ENCODE data around the gene AKAP8.
"Not testable (repeated sequence)": the region's sequence is repeated elsewhere in the genome, so short reads cannot be mapped to it uniquely, and the experiment has no call there.

The AKAP8 gene

GRCh38 chr19:15353908-15354307 is 25.7 kb downstream of the AKAP8 start:
- 70% methylated on average over 4 of the region's 4 CpGs for WGBS
- no peak for DNase-seq
- no peaks in the 10 kb centered on the region for H3K4me1 ChIP-seq (ENCODE audit: control insufficient read depth, insufficient read depth, low read depth, low read length)

GRCh38 chr19:15352535-15352934 is 27.1 kb downstream of the AKAP8 start:
- not testable (repeated sequence) for H3K18ac ChIP-seq (ENCODE audit: low read depth in 1 of 2, low read length in 2 of 2); H3K9me3 ChIP-seq (ENCODE audit: control insufficient read depth, low read length); H2BK5ac ChIP-seq (ENCODE audit: low read depth, low read length, poor library complexity, severe bottlenecking); H3K27me3 ChIP-seq (ENCODE audit: control insufficient read depth in 1 of 2, insufficient read depth in 1 of 2, low read length in 2 of 2); H3K4me2 ChIP-seq (ENCODE audit: low read length, poor library complexity, severe bottlenecking); H3K4me1 ChIP-seq (ENCODE audit: control insufficient read depth, insufficient read depth, low read depth, low read length); H2AK5ac ChIP-seq (ENCODE audit: low read length, severe bottlenecking); H3K27ac ChIP-seq (ENCODE audit: low read length, poor library complexity, severe bottlenecking); H3K4me3 ChIP-seq (ENCODE audit: insufficient read depth in 1 of 2, low read depth in 1 of 2, low read length in 2 of 2); DNase-seq; H2AFZ ChIP-seq (ENCODE audit: low read depth, low read length); H3K23ac ChIP-seq (ENCODE audit: low read length in 2 of 2); H2BK120ac ChIP-seq (ENCODE audit: low read depth, low read length); H4K91ac ChIP-seq (ENCODE audit: low read length); H4K8ac ChIP-seq (ENCODE audit: low read length); H3K4ac ChIP-seq (ENCODE audit: low read depth in 1 of 2, low read length in 2 of 2); H3K79me1 ChIP-seq (replicated peaks; ENCODE audit: low read length, poor library complexity, severe bottlenecking); H3K14ac ChIP-seq (ENCODE audit: low read length in 2 of 2); H2BK12ac ChIP-seq (ENCODE audit: low read length in 2 of 2); H2BK15ac ChIP-seq (ENCODE audit: low read depth, poor library complexity, severe bottlenecking); H3K9ac ChIP-seq (ENCODE audit: low read length)
- peaks cover 44 to 54% of the 10 kb centered on the region in 2 experiments for H3K36me3 ChIP-seq (ENCODE audit: control insufficient read depth in 1 of 2, insufficient read depth in 2 of 2, low read depth in 1 of 2, low read length in 2 of 2)
- 92% methylated on average over 8 of the region's 8 CpGs for WGBS

More at GRCh38 chr19:15353908-15354307, 25.7 kb downstream of the AKAP8 start:
- no peak overlapping the region for H3K27ac ChIP-seq (ENCODE audit: low read length, poor library complexity, severe bottlenecking)
- no peak overlapping the region for H3K4ac ChIP-seq (ENCODE audit: low read depth in 1 of 2, low read length in 2 of 2)
- H2BK5ac ChIP-seq (ENCODE audit: low read depth, low read length, poor library complexity, severe bottlenecking) = no peak overlapping the region
- peaks cover 57 to 64% of the 10 kb centered on the region in 2 experiments for H3K36me3 ChIP-seq (ENCODE audit: control insufficient read depth in 1 of 2, insufficient read depth in 2 of 2, low read depth in 1 of 2, low read length in 2 of 2)
- no peak overlapping the region for H2AK5ac ChIP-seq (ENCODE audit: low read length, severe bottlenecking)
- H4K8ac ChIP-seq (ENCODE audit: low read length) = no peak overlapping the region
- no peak overlapping the region for H2BK15ac ChIP-seq (ENCODE audit: low read depth, poor library complexity, severe bottlenecking)
- H2BK120ac ChIP-seq (ENCODE audit: low read depth, low read length) = no peak overlapping the region
- no peak overlapping the region for H4K91ac ChIP-seq (ENCODE audit: low read length)
- no peaks in the 10 kb centered on the region for H3K27me3 ChIP-seq (ENCODE audit: control insufficient read depth in 1 of 2, insufficient read depth in 1 of 2, low read length in 2 of 2)
- no peak overlapping the region for H3K4me3 ChIP-seq (ENCODE audit: insufficient read depth in 1 of 2, low read depth in 1 of 2, low read length in 2 of 2)
- no peaks in the 10 kb centered on the region for H3K9me3 ChIP-seq (ENCODE audit: control insufficient read depth, low read length)
- H3K18ac ChIP-seq (ENCODE audit: low read depth in 1 of 2, low read length in 2 of 2) = no peak overlapping the region
- H3K4me2 ChIP-seq (ENCODE audit: low read length, poor library complexity, severe bottlenecking) = no peak overlapping the region
- H2AFZ ChIP-seq (ENCODE audit: low read depth, low read length) = no peak overlapping the region
- no peak overlapping the region for H3K9ac ChIP-seq (ENCODE audit: low read length)
- H2BK12ac ChIP-seq (ENCODE audit: low read length in 2 of 2) = peak overlapping the region in 1 of 2 experiments; percentile 72
- no peak overlapping the region for H3K14ac ChIP-seq (ENCODE audit: low read length in 2 of 2)
- H3K23ac ChIP-seq (ENCODE audit: low read length in 2 of 2) = no peak overlapping the region
- H3K79me1 ChIP-seq (replicated peaks; ENCODE audit: low read length, poor library complexity, severe bottlenecking) = peaks cover 8% of the 10 kb centered on the region

GRCh38 chr19:15341328-15341727 is 38.3 kb downstream of the AKAP8 start:
- peaks cover 6 to 25% of the 10 kb centered on the region in 2 experiments for H3K36me3 ChIP-seq (ENCODE audit: control insufficient read depth in 1 of 2, insufficient read depth in 2 of 2, low read depth in 1 of 2, low read length in 2 of 2)
- not testable (repeated sequence) for H3K14ac ChIP-seq (ENCODE audit: low read length in 2 of 2); H3K9me3 ChIP-seq (ENCODE audit: control insufficient read depth, low read length); H2AK5ac ChIP-seq (ENCODE audit: low read length, severe bottlenecking); H2BK5ac ChIP-seq (ENCODE audit: low read depth, low read length, poor library complexity, severe bottlenecking); H3K27ac ChIP-seq (ENCODE audit: low read length, poor library complexity, severe bottlenecking); H3K27me3 ChIP-seq (ENCODE audit: control insufficient read depth in 1 of 2, insufficient read depth in 1 of 2, low read length in 2 of 2); H3K4ac ChIP-seq (ENCODE audit: low read depth in 1 of 2, low read length in 2 of 2); H2BK120ac ChIP-seq (ENCODE audit: low read depth, low read length); H2BK12ac ChIP-seq (ENCODE audit: low read length in 2 of 2); H3K9ac ChIP-seq (ENCODE audit: low read length); DNase-seq; H2BK15ac ChIP-seq (ENCODE audit: low read depth, poor library complexity, severe bottlenecking); H2AFZ ChIP-seq (ENCODE audit: low read depth, low read length); H3K18ac ChIP-seq (ENCODE audit: low read depth in 1 of 2, low read length in 2 of 2); H4K8ac ChIP-seq (ENCODE audit: low read length); H3K4me1 ChIP-seq (ENCODE audit: control insufficient read depth, insufficient read depth, low read depth, low read length); H4K91ac ChIP-seq (ENCODE audit: low read length); H3K4me3 ChIP-seq (ENCODE audit: insufficient read depth in 1 of 2, low read depth in 1 of 2, low read length in 2 of 2); H3K23ac ChIP-seq (ENCODE audit: low read length in 2 of 2); H3K4me2 ChIP-seq (ENCODE audit: low read length, poor library complexity, severe bottlenecking)
- H3K79me1 ChIP-seq (replicated peaks; ENCODE audit: low read length, poor library complexity, severe bottlenecking) = peaks cover 15% of the 10 kb centered on the region
- WGBS = 92% methylated on average over 7 of the region's 11 CpGs

GRCh38 chr19:15340086-15340485 is 39.5 kb downstream of the AKAP8 start:
- H3K23ac ChIP-seq (ENCODE audit: low read length in 2 of 2) = no peak overlapping the region
- DNase-seq = no peak
- no peaks in the 10 kb centered on the region for H3K9me3 ChIP-seq (ENCODE audit: control insufficient read depth, low read length)
- H2BK120ac ChIP-seq (ENCODE audit: low read depth, low read length) = no peak overlapping the region
- no peak overlapping the region for H3K18ac ChIP-seq (ENCODE audit: low read depth in 1 of 2, low read length in 2 of 2)
- no peak overlapping the region for H3K14ac ChIP-seq (ENCODE audit: low read length in 2 of 2)
- no peak overlapping the region for H2AK5ac ChIP-seq (ENCODE audit: low read length, severe bottlenecking)
- no peak overlapping the region for H3K27ac ChIP-seq (ENCODE audit: low read length, poor library complexity, severe bottlenecking)
- H2BK12ac ChIP-seq (ENCODE audit: low read length in 2 of 2) = no peak overlapping the region
- no peak overlapping the region for H3K4ac ChIP-seq (ENCODE audit: low read depth in 1 of 2, low read length in 2 of 2)
- H3K4me1 ChIP-seq (ENCODE audit: control insufficient read depth, insufficient read depth, low read depth, low read length) = peaks cover 4% of the 10 kb centered on the region
- peaks cover 20% of the 10 kb centered on the region for H3K79me1 ChIP-seq (replicated peaks; ENCODE audit: low read length, poor library complexity, severe bottlenecking)
- H3K36me3 ChIP-seq (ENCODE audit: control insufficient read depth in 1 of 2, insufficient read depth in 2 of 2, low read depth in 1 of 2, low read length in 2 of 2) = peaks cover 6 to 14% of the 10 kb centered on the region in 2 experiments
- no peaks in the 10 kb centered on the region for H3K27me3 ChIP-seq (ENCODE audit: control insufficient read depth in 1 of 2, insufficient read depth in 1 of 2, low read length in 2 of 2)
- no peak overlapping the region for H4K91ac ChIP-seq (ENCODE audit: low read length)
- H2BK5ac ChIP-seq (ENCODE audit: low read depth, low read length, poor library complexity, severe bottlenecking) = no peak overlapping the region
- no peak overlapping the region for H3K9ac ChIP-seq (ENCODE audit: low read length)
- H3K4me3 ChIP-seq (ENCODE audit: insufficient read depth in 1 of 2, low read depth in 1 of 2, low read length in 2 of 2) = no peak overlapping the region
- 93% methylated on average over 3 of the region's 4 CpGs for WGBS
- H2AFZ ChIP-seq (ENCODE audit: low read depth, low read length) = no peak overlapping the region
- no peak overlapping the region for H2BK15ac ChIP-seq (ENCODE audit: low read depth, poor library complexity, severe bottlenecking)
- H4K8ac ChIP-seq (ENCODE audit: low read length) = no peak overlapping the region
- H3K4me2 ChIP-seq (ENCODE audit: low read length, poor library complexity, severe bottlenecking) = no peak overlapping the region
